Body of pancreas (tissue), 4 donors: ENCODE results near the gene ZNF254.

ENCODE experiments used
- POLR2A ChIP-seq, 3 donors: fragments of 450-650 bp; IDR thresholded peaks; one replicate each; pipeline ENCODE4 v1.6.1; 2016; ENCODE audit warnings: antibody characterized with exemption in 3 of 3, mild to moderate bottlenecking in 2 of 3
- TF ChIP-seq, protein P1 (sequence below), 7 experiments: fragments of 450-650 bp in 4 of 7; fragments of 200-600 bp in 3 of 7; sonication (generic) in 3 of 7; IDR thresholded peaks; one replicate each; pipeline ENCODE4 v1.5.1; 2016 to 2019; ENCODE audit warnings: antibody characterized with exemption in 7 of 7

- TF ChIP-seq, protein P1, sequence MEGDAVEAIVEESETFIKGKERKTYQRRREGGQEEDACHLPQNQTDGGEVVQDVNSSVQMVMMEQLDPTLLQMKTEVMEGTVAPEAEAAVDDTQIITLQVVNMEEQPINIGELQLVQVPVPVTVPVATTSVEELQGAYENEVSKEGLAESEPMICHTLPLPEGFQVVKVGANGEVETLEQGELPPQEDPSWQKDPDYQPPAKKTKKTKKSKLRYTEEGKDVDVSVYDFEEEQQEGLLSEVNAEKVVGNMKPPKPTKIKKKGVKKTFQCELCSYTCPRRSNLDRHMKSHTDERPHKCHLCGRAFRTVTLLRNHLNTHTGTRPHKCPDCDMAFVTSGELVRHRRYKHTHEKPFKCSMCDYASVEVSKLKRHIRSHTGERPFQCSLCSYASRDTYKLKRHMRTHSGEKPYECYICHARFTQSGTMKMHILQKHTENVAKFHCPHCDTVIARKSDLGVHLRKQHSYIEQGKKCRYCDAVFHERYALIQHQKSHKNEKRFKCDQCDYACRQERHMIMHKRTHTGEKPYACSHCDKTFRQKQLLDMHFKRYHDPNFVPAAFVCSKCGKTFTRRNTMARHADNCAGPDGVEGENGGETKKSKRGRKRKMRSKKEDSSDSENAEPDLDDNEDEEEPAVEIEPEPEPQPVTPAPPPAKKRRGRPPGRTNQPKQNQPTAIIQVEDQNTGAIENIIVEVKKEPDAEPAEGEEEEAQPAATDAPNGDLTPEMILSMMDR (IDR thresholded peaks at IDR 0.05), result no peak
- TF ChIP-seq POLR2A (IDR thresholded peaks at IDR 0.05), result no peak
These were observed 29.8 kb upstream of the ZNF254 start for GRCh38 chr19:24057144-24057543.
